Measurements from ENCODE around the gene CD96.
A peak's percentile ranks its signal among the peaks of the same experiment; 100 is the strongest.

CD96 gene

DNA sequence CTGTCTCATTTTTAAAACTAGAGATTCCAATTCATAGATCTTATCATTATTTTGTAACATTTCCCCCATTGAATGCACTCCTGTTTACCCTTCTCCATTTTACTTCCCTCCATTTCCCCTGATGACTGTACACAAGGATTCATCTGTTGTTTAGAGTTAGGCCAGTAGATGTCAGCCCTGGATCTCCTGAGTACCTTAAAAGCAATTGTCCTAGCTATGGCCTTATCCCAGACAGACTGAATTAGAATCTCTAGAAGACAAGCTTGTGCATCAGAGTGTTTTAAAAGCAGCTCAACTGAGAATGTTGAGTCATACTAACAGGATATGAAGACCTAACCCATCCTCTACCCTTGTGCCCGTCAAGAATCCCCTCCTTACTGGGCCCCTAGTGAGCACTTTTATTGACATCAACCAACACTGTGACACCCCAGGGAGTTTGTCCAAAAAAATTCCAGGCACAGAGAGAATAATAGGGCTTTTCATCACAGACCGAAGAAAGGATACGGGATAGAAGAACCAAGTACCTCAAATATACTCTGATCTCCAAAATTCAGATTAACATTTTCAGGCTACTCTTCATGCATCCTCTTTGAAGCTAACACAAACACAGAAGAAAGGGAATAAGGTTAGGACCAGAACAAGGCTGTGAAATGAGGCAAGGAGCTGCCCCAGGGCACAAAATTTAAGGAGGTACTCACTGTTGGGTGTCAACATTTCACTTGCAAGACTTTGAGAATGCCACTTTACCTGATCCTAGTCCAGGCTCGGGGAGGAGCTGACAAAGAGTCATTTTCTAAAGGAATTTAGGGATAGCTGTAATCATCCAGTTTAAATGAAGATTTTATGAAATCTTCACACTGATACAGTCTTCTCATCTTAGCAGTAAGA, 36.0 kb downstream of the CD96 start:
- TF ChIP-seq, protein P1, sequence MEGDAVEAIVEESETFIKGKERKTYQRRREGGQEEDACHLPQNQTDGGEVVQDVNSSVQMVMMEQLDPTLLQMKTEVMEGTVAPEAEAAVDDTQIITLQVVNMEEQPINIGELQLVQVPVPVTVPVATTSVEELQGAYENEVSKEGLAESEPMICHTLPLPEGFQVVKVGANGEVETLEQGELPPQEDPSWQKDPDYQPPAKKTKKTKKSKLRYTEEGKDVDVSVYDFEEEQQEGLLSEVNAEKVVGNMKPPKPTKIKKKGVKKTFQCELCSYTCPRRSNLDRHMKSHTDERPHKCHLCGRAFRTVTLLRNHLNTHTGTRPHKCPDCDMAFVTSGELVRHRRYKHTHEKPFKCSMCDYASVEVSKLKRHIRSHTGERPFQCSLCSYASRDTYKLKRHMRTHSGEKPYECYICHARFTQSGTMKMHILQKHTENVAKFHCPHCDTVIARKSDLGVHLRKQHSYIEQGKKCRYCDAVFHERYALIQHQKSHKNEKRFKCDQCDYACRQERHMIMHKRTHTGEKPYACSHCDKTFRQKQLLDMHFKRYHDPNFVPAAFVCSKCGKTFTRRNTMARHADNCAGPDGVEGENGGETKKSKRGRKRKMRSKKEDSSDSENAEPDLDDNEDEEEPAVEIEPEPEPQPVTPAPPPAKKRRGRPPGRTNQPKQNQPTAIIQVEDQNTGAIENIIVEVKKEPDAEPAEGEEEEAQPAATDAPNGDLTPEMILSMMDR (IDR thresholded peaks at IDR 0.05) = peak; percentile 55
- TF ChIP-seq ZFX (IDR thresholded peaks at IDR 0.05; ENCODE audit: borderline replicate concordance) = no peak
- H3K27ac ChIP-seq = no peak overlapping the region

DNA sequence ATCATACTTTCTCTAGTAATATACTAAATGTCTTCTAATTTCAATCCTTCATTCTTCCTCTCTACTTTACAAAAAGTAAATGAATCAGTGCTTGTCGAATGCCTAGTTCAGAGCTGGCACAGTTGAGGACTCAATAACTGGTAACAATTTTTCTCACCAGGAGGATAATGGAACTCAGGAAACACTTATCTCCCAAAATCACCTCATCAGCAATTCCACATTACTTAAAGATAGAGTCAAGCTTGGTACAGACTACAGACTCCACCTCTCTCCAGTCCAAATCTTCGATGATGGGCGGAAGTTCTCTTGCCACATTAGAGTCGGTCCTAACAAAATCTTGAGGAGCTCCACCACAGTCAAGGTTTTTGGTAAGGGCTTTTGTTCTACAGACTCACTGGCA, 36.9 kb downstream of the CD96 start:
- no peak overlapping the region for H3K27ac ChIP-seq
- TF ChIP-seq, protein P1 (IDR thresholded peaks at IDR 0.05) = no peak
- TF ChIP-seq ZFX (IDR thresholded peaks at IDR 0.05; ENCODE audit: borderline replicate concordance) = no peak

DNA sequence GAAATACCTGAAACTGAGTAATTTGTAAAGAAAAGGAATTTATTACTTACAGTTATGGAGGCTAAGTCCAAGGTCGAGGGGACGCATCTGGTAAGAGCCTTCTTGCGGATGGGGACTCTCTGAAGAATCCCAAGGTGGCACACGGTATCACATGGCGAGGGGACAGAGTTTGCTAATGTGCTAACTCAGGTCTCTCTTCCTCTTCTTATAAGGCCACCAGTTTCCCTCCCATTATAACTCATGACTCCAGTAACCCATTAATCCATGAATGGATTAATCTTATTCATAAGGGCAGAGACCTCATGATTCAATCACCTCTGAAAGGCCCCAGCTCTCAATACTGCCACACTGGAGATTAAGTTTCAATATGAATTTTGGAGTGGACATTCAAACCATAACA, 37.5 kb downstream of the CD96 start:
- no peak overlapping the region for H3K27ac ChIP-seq
- no peak for TF ChIP-seq ZFX (IDR thresholded peaks at IDR 0.05; ENCODE audit: borderline replicate concordance)
- TF ChIP-seq, protein P1 (IDR thresholded peaks at IDR 0.05) = no peak

DNA sequence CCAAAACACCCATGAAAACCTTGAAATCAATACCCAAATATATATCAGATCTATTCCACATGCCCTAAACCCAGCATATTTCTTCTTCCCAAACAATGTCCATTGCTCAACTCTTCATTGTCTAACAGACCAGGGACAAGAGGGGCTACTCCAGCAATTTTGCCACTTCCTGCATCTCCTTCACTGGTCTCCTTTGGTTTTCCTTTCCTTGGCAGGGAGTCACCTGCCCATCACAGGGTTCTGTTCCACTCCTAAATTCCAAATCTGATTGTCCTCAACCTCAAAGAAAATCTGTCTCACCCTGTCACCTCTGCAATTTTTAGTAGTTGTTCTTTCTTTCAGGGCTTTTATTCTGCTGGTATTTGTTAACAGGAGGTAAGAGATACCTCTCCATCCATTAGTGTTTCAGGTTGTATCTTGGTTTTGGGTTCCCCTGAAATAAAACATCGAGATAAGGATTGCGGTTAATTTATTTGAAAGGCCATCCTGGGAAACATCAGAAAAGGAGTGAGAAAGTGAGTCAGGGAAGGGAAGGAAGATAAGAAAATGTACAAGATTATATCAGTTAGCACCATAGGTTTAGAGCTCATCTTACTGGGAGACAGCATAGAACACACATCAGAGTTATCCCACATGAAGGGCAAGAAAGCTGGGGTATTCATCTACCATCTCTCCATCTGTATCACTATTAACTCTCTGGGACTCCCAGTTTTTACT, 39.6 kb downstream of the CD96 start:
- TF ChIP-seq, protein P1 (IDR thresholded peaks at IDR 0.05) = no peak
- no peak for TF ChIP-seq ZFX (IDR thresholded peaks at IDR 0.05; ENCODE audit: borderline replicate concordance)
- H3K27ac ChIP-seq = no peak overlapping the region

DNA sequence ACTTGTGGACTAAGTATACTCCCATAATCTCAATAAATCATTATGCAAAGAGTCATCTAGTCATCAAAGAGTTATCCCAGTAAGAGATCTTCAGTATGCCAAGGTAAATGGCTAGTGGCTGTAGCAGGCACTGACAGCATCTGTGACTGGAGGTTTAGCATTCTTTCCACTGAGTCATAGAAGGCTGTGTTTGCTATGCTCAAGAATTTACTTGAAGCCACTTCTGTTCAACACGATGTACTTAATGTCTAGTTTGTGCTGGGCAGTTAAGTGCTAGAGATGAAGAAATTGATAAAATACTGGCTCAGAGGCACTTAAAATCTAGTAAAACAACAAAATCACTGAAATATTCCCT, 40.1 kb downstream of the CD96 start:
- H3K27ac ChIP-seq = no peak overlapping the region
- TF ChIP-seq, protein P1 (IDR thresholded peaks at IDR 0.05) = no peak
- no peak for TF ChIP-seq ZFX (IDR thresholded peaks at IDR 0.05; ENCODE audit: borderline replicate concordance)

DNA sequence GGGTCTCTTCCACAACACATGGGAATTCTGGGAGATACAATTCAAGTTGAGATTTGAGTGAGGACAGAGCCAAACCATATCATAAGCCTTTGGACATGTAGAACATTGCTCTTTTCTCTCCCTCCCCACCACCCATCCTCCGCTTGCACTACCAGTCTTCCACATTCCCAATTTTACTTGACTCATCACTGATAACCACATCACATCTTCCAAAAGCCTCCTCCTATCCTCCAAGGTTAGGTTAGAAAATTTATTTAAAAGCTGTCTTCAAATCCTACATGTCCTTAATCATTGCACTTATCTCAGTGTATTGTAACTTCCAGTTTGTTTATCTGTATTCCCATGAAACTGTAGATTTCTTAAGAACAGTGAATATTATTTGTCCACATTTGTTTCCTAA, 42.7 kb downstream of the CD96 start:
- H3K27ac ChIP-seq = no peak overlapping the region
- no peak for TF ChIP-seq ZFX (IDR thresholded peaks at IDR 0.05; ENCODE audit: borderline replicate concordance)
- TF ChIP-seq, protein P1 (IDR thresholded peaks at IDR 0.05) = no peak

DNA sequence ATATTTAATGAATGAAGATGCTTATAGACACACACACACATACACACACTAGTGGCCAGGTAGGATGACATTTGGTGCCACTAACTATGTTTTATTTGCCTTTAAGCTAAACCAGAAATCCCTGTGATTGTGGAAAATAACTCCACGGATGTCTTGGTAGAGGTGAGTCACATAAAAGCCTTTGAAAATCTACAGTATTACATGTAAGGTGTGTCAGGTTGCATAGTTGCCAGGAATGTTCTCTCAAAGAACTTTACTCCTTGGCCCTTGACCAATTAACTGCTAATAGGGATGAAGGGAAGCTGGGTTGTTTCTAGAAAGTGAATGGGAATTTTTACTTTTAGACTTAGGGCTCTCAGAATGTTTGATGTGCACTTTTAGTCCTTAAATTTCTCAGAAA, 43.2 kb downstream of the CD96 start:
- no peak for TF ChIP-seq ZFX (IDR thresholded peaks at IDR 0.05; ENCODE audit: borderline replicate concordance)
- TF ChIP-seq, protein P1 (IDR thresholded peaks at IDR 0.05) = no peak
- no peak overlapping the region for H3K27ac ChIP-seq

Data from 22Rv1 (cell line).